Measurements from ENCODE around the gene GPR119.
"Not testable (repeated sequence)": the region's sequence is repeated elsewhere in the genome, so short reads cannot be mapped to it uniquely, and the experiment has no call there.

GPR119 gene

DNA sequence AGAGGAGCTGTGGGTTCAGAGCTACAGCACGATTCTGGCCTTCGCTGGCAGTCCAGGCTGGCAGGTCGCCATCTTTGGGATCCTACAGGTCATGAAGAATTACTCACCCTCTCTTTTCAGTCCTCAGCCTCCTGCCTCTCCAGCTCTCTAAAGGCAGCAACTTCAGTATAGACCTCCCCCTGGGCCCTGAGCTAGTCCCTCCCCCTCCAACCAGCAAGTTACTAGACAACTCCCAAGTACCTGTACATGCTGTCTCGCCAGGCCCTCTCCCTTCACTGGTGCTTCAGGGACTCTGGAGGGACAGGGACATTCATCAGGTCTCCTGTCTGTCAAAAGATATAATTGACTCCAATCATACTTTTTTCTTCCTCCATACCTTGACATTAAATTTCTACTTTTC lies at the start of gene GPR119:
Gene GPR119, minus strand, starts transcription at position 155 of the 400 bp plus-strand sequence. CDS start 227 bp downstream, outside the sequence.
- DNase-seq (ENCODE audit: low read depth) = no peak
- TF ChIP-seq MYC (IDR thresholded peaks at IDR 0.05; ENCODE audit: low read depth, low read length) (no peak), POLR2A (IDR thresholded peaks at IDR 0.05; ENCODE audit: extremely low read depth, insufficient read length) (no peak), CTCF (IDR thresholded peaks at IDR 0.05; ENCODE audit: low read depth, low read length) (no peak)
- TF ChIP-seq, protein P1, sequence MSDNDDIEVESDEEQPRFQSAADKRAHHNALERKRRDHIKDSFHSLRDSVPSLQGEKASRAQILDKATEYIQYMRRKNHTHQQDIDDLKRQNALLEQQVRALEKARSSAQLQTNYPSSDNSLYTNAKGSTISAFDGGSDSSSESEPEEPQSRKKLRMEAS (IDR thresholded peaks at IDR 0.05; ENCODE audit: low read depth, low read length) = no peak
- H3K4me3 ChIP-seq (ENCODE audit: low read depth, low read length) = no peak within 1 kb of the TSS

DNA sequence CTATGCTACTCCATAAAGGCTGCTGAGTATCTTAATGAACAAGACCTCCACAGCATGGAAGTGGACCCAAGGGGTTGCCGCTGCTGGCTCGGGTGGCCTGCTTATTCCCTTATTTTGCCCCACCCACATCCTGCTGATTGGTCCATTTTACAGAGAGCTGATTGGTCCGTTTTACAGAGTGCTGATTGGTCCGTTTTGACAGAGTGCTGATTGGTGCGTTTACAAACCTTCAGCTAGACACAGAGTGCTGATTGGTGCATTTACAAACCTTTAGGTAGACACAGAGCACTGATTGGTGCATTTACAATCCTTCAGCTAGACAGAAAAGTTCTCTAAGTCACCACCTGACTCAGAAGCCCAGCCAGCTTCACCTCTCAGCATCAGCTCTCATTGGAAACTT lies 43.8 kb upstream of the GPR119 start:
- not testable (repeated sequence) for DNase-seq (ENCODE audit: low read depth)

DNA sequence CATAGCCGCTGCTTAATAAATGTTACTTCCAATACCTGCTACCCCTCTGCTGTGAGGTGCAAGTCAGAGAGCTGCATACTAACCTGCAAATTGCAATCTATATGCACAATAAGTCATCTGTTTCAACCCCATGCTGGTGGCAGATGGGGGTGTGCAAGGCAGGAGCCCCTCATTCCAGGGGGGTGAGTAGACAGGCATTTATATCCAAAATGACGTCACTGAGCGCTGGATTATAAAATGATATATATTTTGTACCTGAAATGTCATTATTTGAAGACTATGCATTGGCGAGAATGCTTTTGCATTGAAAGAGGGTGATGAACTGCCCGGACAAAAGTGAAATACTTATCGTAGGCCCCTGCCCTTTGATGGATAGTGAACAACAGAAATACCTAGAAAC lies 41.1 kb upstream of the GPR119 start:
- H3K4me3 ChIP-seq (ENCODE audit: low read depth, low read length) = no peak overlapping the region
- no peak for DNase-seq (ENCODE audit: low read depth)
- TF ChIP-seq, protein P1 (IDR thresholded peaks at IDR 0.05; ENCODE audit: low read depth, low read length) = no peak
- TF ChIP-seq CTCF (IDR thresholded peaks at IDR 0.05; ENCODE audit: low read depth, low read length) (no peak), MYC (IDR thresholded peaks at IDR 0.05; ENCODE audit: low read depth, low read length) (no peak)

More for the DNA sequence above, 43.8 kb upstream of the GPR119 start:
- not testable (repeated sequence) for H3K4me3 ChIP-seq (ENCODE audit: low read depth, low read length)

- TF ChIP-seq MYC (IDR thresholded peaks at IDR 0.05; ENCODE audit: low read depth, low read length) = no peak
- TF ChIP-seq, protein P1 (IDR thresholded peaks at IDR 0.05; ENCODE audit: low read depth, low read length) = no peak
- TF ChIP-seq POLR2A (IDR thresholded peaks at IDR 0.05; ENCODE audit: extremely low read depth, insufficient read length) = no peak
- TF ChIP-seq CTCF (IDR thresholded peaks at IDR 0.05; ENCODE audit: low read depth, low read length) = no peak
- DNase-seq (ENCODE audit: low read depth) = no peak
- H3K4me3 ChIP-seq (ENCODE audit: low read depth, low read length) = no peak overlapping the region
Observed at GRCh38 chrX:130419263-130419662, 33.8 kb upstream of the GPR119 start.

GRCh38 chrX:130418740-130419139 lies 33.3 kb upstream of the GPR119 start:
- TF ChIP-seq CTCF (IDR thresholded peaks at IDR 0.05; ENCODE audit: low read depth, low read length) (no peak), MYC (IDR thresholded peaks at IDR 0.05; ENCODE audit: low read depth, low read length) (no peak), POLR2A (IDR thresholded peaks at IDR 0.05; ENCODE audit: extremely low read depth, insufficient read length) (no peak)
- TF ChIP-seq, protein P1 (IDR thresholded peaks at IDR 0.05; ENCODE audit: low read depth, low read length) = no peak
- no peak for DNase-seq (ENCODE audit: low read depth)
- H3K4me3 ChIP-seq (ENCODE audit: low read depth, low read length) = no peak overlapping the region

- DNase-seq (ENCODE audit: low read depth) = no peak
- TF ChIP-seq CTCF (IDR thresholded peaks at IDR 0.05; ENCODE audit: low read depth, low read length) (no peak), MYC (IDR thresholded peaks at IDR 0.05; ENCODE audit: low read depth, low read length) (no peak), POLR2A (IDR thresholded peaks at IDR 0.05; ENCODE audit: extremely low read depth, insufficient read length) (no peak)
- TF ChIP-seq, protein P1 (IDR thresholded peaks at IDR 0.05; ENCODE audit: low read depth, low read length) = no peak
Observed at GRCh38 chrX:130418066-130418465, 32.6 kb upstream of the GPR119 start.

More at GRCh38 chrX:130418066-130418465, 32.6 kb upstream of the GPR119 start:
- no peak overlapping the region for H3K4me3 ChIP-seq (ENCODE audit: low read depth, low read length)

Data from NB4 (cell line).